Osteocyte (in vitro differentiated cells): ENCODE measurements around the gene TMEM35A. TPM values are rescaled to one million over a fixed set of nuclear protein-coding genes. Genes with fewer than 3 reads are reported as not detected.
"Not testable (repeated sequence)": the region's sequence is repeated elsewhere in the genome, so short reads cannot be mapped to it uniquely, and the experiment has no call there.

ENCODE experiments used
- DNase-seq: peaks from one replicate; pipeline ENCODE4 v3.0.0; 2021; ENCODE audit warnings: mixed read lengths; ENCODE audit not compliant: unreplicated experiment; ENCODE audit errors: extremely low spot score
- H3K27ac Mint-ChIP-seq: one replicate; pipeline ENCODE4 v1.8.0; 2021; ENCODE audit warnings: mild to moderate bottlenecking, mixed read lengths; ENCODE audit not compliant: unreplicated experiment
- H3K27me3 Mint-ChIP-seq: one replicate; pipeline ENCODE4 v1.8.0; 2021; ENCODE audit warnings: mixed read lengths; ENCODE audit not compliant: unreplicated experiment
- H3K36me3 Mint-ChIP-seq: one replicate; pipeline ENCODE4 v1.8.0; 2021; ENCODE audit warnings: mixed read lengths; ENCODE audit not compliant: unreplicated experiment
- H3K4me1 Mint-ChIP-seq: one replicate; pipeline ENCODE4 v1.8.0; 2021; ENCODE audit warnings: mixed read lengths; ENCODE audit not compliant: unreplicated experiment
- H3K4me3 Mint-ChIP-seq: one replicate; pipeline ENCODE4 v1.8.0; 2021; ENCODE audit warnings: mild to moderate bottlenecking, moderate library complexity, mixed read lengths; ENCODE audit not compliant: unreplicated experiment
- H3K9me3 Mint-ChIP-seq: one replicate; pipeline ENCODE4 v1.8.0; 2021; ENCODE audit warnings: mixed read lengths; ENCODE audit not compliant: unreplicated experiment
- total RNA-seq: library from RNA; stranded (reverse); gene quantifications from 2 replicates; pipeline ENCODE4 v1.2.1, GENCODE V29; 2021
- TF ChIP-seq, protein P1 (sequence below): fragments of 200-600 bp; sonication (generic); IDR thresholded peaks from 2 replicates; pipeline ENCODE4 v1.5.0; 2021; ENCODE audit warnings: antibody characterized with exemption, mild to moderate bottlenecking, moderate library complexity

Gene TMEM35A
- total RNA-seq, 1 donor from 2014 or later = 1.8 TPM

DNA sequence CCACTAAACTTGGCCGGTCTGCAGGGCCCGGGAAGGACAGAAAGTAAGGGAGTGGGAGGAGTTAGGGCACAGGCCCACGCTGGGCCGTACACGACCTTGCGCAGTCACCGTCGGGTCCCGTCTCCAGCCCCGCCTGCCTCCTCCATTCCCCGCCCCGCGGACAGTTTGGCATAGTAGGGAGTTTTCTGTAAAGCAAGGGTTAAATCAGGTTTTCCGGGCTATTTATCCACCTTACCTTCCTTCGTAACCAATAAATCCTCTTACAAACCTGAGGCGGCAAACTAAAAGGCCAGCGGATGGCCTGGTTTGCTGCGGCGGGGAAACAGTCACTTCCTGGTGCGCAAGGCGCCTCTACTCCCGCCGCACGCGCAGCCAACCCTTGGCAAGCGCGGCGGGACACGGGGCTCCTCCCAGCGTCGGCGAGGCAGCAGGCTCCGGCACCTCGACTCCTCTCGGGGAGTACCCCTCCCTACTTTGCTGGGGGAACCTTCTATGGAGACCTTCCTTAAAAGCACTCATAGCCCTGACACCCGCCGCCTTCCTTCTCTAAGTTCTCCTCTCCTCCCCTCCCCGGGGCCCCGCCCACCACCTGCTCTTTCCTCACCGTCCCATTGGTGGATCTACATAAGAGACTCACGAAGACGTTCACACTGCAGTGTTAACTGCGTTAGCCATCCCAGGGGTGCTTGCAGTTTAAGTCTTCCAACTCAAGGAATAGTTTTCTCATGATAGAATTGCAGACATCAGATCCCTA is 27.0 kb upstream of the TMEM35A start, which contains the start of gene TRMT2B:
TRMT2B (minus strand) TSS at position 563 of the 754 bp plus-strand sequence. CDS start 9,822 bp downstream, outside the sequence.
- H3K4me3 Mint-ChIP-seq = peak within 1 kb of the TSS; percentile 86
- H3K36me3 Mint-ChIP-seq = no peaks in the 10 kb centered on the region
- no peaks in the 10 kb centered on the region for H3K27me3 Mint-ChIP-seq
- peak within 1 kb of the TSS; percentile 91 for H3K27ac Mint-ChIP-seq
- TF ChIP-seq, protein P1, sequence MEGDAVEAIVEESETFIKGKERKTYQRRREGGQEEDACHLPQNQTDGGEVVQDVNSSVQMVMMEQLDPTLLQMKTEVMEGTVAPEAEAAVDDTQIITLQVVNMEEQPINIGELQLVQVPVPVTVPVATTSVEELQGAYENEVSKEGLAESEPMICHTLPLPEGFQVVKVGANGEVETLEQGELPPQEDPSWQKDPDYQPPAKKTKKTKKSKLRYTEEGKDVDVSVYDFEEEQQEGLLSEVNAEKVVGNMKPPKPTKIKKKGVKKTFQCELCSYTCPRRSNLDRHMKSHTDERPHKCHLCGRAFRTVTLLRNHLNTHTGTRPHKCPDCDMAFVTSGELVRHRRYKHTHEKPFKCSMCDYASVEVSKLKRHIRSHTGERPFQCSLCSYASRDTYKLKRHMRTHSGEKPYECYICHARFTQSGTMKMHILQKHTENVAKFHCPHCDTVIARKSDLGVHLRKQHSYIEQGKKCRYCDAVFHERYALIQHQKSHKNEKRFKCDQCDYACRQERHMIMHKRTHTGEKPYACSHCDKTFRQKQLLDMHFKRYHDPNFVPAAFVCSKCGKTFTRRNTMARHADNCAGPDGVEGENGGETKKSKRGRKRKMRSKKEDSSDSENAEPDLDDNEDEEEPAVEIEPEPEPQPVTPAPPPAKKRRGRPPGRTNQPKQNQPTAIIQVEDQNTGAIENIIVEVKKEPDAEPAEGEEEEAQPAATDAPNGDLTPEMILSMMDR = no peak
- peak; percentile 86 for DNase-seq
- peaks cover 11% of the 10 kb centered on the region for H3K4me1 Mint-ChIP-seq
- H3K9me3 Mint-ChIP-seq = peaks cover 1% of the 10 kb centered on the region

GRCh38 chrX:101056551-101056950 is 22.1 kb upstream of the TMEM35A start:
- H3K4me1 Mint-ChIP-seq, H3K4me3 Mint-ChIP-seq, H3K27ac Mint-ChIP-seq, H3K27me3 Mint-ChIP-seq, H3K36me3 Mint-ChIP-seq, DNase-seq: not testable (repeated sequence)
- peaks cover 12% of the 10 kb centered on the region for H3K9me3 Mint-ChIP-seq

- Mint-ChIP-seq H3K27me3 (no peaks in the 10 kb centered on the region), H3K4me3 (no peak overlapping the region), H3K9me3 (peaks cover 12% of the 10 kb centered on the region), H3K4me1 (peaks cover 2% of the 10 kb centered on the region), H3K27ac (no peak overlapping the region), H3K36me3 (no peaks in the 10 kb centered on the region)
- TF ChIP-seq, protein P1 = no peak
- no peak for DNase-seq
These were observed 21.5 kb upstream of the TMEM35A start for GRCh38 chrX:101057093-101057714.

DNA sequence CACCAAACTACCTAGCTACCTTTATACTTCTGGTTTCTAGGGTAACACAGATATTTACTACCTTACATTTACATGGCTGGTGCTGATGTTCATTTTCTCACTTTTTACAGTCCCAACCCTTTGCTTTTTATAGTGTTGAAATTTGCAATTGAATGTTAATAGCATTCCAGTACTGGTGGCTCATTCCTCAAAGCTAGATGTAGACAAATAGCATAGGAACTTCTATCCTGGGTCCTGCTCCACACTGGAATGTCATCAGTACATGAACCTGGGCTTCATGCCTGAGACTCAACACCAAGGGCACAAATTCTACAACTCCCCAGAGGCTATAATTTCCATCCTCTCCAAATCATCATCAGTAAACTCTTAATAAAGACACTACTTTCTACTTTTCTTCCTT is 16.5 kb upstream of the TMEM35A start:
- Mint-ChIP-seq H3K27ac (no peak overlapping the region), H3K4me3 (no peak overlapping the region), H3K4me1 (peaks cover 3% of the 10 kb centered on the region), H3K9me3 (peaks cover 6% of the 10 kb centered on the region), H3K36me3 (no peaks in the 10 kb centered on the region), H3K27me3 (no peaks in the 10 kb centered on the region)
- TF ChIP-seq, protein P1 = no peak
- DNase-seq = no peak

- TF ChIP-seq, protein P1 = no peak
- peaks cover 3% of the 10 kb centered on the region for H3K9me3 Mint-ChIP-seq
- no peaks in the 10 kb centered on the region for H3K36me3 Mint-ChIP-seq
- no peaks in the 10 kb centered on the region for H3K27me3 Mint-ChIP-seq
- no peak overlapping the region for H3K27ac Mint-ChIP-seq
- DNase-seq = no peak
- no peak overlapping the region for H3K4me3 Mint-ChIP-seq
- no peaks in the 10 kb centered on the region for H3K4me1 Mint-ChIP-seq
These were observed 7.1 kb upstream of the TMEM35A start for GRCh38 chrX:101071582-101071981.
